Right lobe of liver (tissue), 4 donors: ENCODE measurements around the gene ATP6V0D1.

Experiments used
- CTCF ChIP-seq, 4 donors: fragments of 200-600 bp in 3 of 4; fragments of 450-650 bp in 1 of 4; IDR thresholded peaks; one replicate each; pipeline versions ENCODE4 v1.5.1 to v1.8.0; 2016 to 2022; ENCODE audit warnings: antibody characterized with exemption in 4 of 4, mild to moderate bottlenecking in 2 of 4
- POLR2A ChIP-seq: fragments of 450-650 bp; IDR thresholded peaks from one replicate; pipeline ENCODE4 v1.6.1; 2017; ENCODE audit warnings: antibody characterized with exemption, mild to moderate bottlenecking
- donor health status: DM: no; HTN: no; CAD: no.
- donor health status: DM: no; HTN: no; CAD: no.
- donor health status: DM: no; HTN: yes; CAD: no.

- no peak for TF ChIP-seq CTCF (IDR thresholded peaks at IDR 0.05)
- TF ChIP-seq POLR2A, result no peak
Measured at GRCh38 chr16:67407788-67408452, 73.0 kb downstream of the ATP6V0D1 start.
